ENCODE results near the gene SCAANT1. TPM values are rescaled to one million over a fixed set of nuclear protein-coding genes. Genes with fewer than 3 reads are reported as not detected.

SCAANT1 gene
- total and polyA plus RNA-seq, 9 donors: 0.53 to 1.4 TPM; not detected in 7

DNA sequence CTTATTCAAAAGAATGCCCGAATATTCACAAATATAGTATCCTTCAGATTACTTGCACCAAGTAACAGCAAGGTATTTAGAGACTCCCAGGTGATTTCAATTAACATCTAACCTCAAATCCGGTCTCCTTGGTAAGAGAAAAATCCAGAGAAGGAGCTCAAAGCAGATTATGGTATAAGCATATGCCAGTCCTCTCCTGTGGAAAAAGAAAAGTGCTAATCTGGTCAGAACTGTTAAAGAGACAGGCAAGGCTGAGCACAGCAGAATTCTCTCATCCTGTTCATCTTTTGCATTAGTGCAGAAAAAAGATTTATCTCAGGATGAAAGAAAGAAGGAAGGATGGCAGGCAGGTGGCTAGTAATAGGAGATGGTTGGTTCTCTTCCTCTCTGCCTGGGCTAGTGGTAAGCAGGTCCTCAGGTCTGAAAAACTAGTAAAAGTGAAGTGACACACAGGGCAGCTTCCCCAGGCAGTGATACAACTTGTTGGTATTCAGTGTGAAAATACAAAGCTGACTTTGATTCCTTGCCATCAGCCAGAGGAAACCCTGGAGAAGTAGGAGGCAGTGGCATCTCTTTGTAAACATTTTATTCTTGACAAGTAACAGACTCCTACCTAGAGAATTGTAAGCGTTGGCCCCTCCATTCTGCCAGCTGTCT, 34.3 kb downstream of the SCAANT1 start:
- no peaks in the 10 kb centered on the region for H3K9me3 ChIP-seq (replicated peaks; ENCODE audit: control insufficient read depth, low read depth, low read length)
- WGBS (ENCODE audit: insufficient coverage): no CpG with 5 or more reads among the region's 3 CpGs
- no peak overlapping the region for H3K27ac ChIP-seq (ENCODE audit: low read length)
- no peak for DNase-seq
- no peaks in the 10 kb centered on the region for H3K27me3 ChIP-seq (ENCODE audit: control insufficient read depth, insufficient read depth, low read length)
- no peak overlapping the region for H3K4me3 ChIP-seq (ENCODE audit: low read length)
- H3K36me3 ChIP-seq (ENCODE audit: control insufficient read depth, insufficient read depth, low read length): peaks cover 2% of the 10 kb centered on the region
- no peaks in the 10 kb centered on the region for H3K4me1 ChIP-seq (ENCODE audit: control insufficient read depth, insufficient read depth, low read length)

DNA sequence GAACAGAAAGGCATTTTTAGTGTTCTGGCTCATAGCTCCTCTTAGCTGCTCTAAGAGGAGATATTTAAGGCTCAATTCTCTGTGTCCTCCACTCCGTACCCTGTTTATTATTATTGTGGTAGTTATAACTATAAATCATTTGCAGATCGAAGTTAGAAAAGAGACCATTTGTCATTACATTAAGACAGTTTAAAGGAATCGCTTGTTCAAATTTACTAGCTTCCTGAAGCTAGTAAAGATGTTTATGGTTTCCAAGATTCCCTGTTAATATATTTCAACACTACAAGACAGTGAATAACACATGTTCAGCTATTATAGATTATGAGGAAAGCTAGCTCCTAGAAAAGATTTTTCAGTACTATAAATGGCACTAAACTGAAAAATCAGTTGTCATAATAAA, 35.9 kb downstream of the SCAANT1 start:
- Histone ChIP-seq H3K4me3 (ENCODE audit: low read length) (no peak overlapping the region), H3K36me3 (ENCODE audit: control insufficient read depth, insufficient read depth, low read length) (peaks cover 2% of the 10 kb centered on the region), H3K9me3 (replicated peaks; ENCODE audit: control insufficient read depth, low read depth, low read length) (no peaks in the 10 kb centered on the region), H3K27me3 (ENCODE audit: control insufficient read depth, insufficient read depth, low read length) (no peaks in the 10 kb centered on the region), H3K4me1 (ENCODE audit: control insufficient read depth, insufficient read depth, low read length) (no peaks in the 10 kb centered on the region), H3K27ac (ENCODE audit: low read length) (no peak overlapping the region)
- no peak for DNase-seq
- whole genome bisulfite sequencing (ENCODE audit: insufficient coverage): no CpG with 5 or more reads among the region's 3 CpGs

DNA sequence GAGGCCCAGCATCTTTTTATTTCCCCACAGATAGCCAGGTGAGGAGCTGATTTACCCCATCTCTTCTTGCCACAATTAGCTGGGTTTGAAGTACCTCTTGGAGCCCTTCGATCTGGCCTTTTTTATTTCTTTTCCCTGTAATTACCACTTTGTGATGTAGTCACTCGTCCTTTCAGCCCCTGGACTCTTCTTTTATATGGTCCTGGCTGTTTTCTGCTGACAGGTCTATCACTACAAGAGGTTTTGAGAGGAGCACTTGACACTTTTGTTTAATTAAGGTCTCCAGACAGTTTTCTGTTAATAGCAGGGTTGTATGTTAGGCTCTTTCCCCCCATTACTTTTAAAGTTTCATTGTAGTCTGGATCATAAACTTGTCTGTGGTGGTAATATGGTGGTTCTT, 36.7 kb downstream of the SCAANT1 start:
- Histone ChIP-seq H3K9me3 (replicated peaks; ENCODE audit: control insufficient read depth, low read depth, low read length) (no peaks in the 10 kb centered on the region), H3K4me3 (ENCODE audit: low read length) (no peak overlapping the region), H3K36me3 (ENCODE audit: control insufficient read depth, insufficient read depth, low read length) (peaks cover 2% of the 10 kb centered on the region), H3K27me3 (ENCODE audit: control insufficient read depth, insufficient read depth, low read length) (no peaks in the 10 kb centered on the region), H3K27ac (ENCODE audit: low read length) (no peak overlapping the region), H3K4me1 (ENCODE audit: control insufficient read depth, insufficient read depth, low read length) (no peaks in the 10 kb centered on the region)
- no CpG with 5 or more reads among the region's 2 CpGs for WGBS (ENCODE audit: insufficient coverage)
- DNase-seq: no peak

DNA sequence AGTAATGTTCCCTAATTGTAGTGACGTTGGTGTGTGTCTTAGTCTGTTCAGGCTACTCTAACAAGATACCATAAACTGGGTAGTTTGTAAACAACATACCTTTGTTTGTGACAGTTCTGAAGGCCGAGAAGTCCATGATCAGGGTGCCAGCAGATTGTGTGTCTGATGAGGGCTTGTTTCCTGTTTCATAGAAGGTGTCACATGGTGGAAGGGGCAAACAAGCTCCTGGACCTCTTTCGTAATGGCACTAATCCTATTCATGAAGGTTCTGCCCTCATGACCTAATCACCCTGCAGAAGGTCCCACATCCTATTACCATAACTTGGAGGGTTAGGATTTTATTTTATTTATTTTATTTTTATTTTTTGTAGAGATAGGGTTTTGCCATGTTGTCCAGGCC, 37.4 kb downstream of the SCAANT1 start:
- Histone ChIP-seq H3K4me3 (ENCODE audit: low read length) (no peak overlapping the region), H3K27ac (ENCODE audit: low read length) (no peak overlapping the region), H3K27me3 (ENCODE audit: control insufficient read depth, insufficient read depth, low read length) (no peaks in the 10 kb centered on the region), H3K9me3 (replicated peaks; ENCODE audit: control insufficient read depth, low read depth, low read length) (no peaks in the 10 kb centered on the region), H3K4me1 (ENCODE audit: control insufficient read depth, insufficient read depth, low read length) (no peaks in the 10 kb centered on the region), H3K36me3 (ENCODE audit: control insufficient read depth, insufficient read depth, low read length) (peaks cover 2% of the 10 kb centered on the region)
- 60% methylated on average over 1 of the region's 3 CpGs for WGBS (ENCODE audit: insufficient coverage)
- no peak for DNase-seq

DNA sequence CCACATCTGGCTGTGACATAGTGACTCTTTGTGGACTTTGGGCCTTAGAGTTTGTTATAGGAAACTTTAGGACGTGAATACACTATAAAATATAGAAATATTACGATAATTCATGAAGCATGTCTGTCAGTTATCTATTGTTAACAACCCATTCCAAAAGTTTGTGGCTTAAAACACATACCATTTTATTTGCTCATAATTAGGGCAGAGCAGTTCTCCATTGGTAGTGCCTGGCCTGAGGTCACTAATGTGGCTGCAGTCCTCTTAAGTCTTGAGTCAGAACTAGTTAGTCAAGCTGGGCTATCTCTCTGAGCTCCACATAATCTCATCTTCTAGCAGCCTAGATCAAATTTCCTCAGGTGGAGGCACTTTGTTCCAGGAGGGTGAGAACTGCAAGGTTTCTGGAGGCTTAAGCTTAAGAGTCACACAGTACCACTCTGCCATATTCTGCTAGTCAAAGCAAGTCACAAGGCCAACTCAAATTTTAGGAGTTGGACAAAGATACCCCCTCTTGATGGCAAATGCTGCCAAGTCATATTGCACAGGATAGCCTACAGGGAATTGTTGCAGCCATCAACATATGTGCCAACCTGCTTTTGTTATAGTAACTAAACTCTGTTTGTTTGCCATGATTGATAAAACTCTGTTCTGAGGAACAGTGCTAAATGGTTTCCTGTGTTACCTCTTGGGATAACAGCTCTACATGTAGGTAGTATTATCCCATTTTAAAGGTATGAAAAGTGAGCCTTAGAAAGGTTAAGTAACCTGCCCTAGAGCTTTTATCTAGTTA, 39.9 kb downstream of the SCAANT1 start:
- Histone ChIP-seq H3K27ac (ENCODE audit: low read length) (no peak overlapping the region), H3K4me3 (ENCODE audit: low read length) (no peak overlapping the region), H3K4me1 (ENCODE audit: control insufficient read depth, insufficient read depth, low read length) (no peaks in the 10 kb centered on the region), H3K9me3 (replicated peaks; ENCODE audit: control insufficient read depth, low read depth, low read length) (no peaks in the 10 kb centered on the region), H3K27me3 (ENCODE audit: control insufficient read depth, insufficient read depth, low read length) (no peaks in the 10 kb centered on the region), H3K36me3 (ENCODE audit: control insufficient read depth, insufficient read depth, low read length) (peaks cover 2% of the 10 kb centered on the region)
- DNase-seq: no peak
- no CpG with 5 or more reads among the region's 2 CpGs for WGBS (ENCODE audit: insufficient coverage)

DNA sequence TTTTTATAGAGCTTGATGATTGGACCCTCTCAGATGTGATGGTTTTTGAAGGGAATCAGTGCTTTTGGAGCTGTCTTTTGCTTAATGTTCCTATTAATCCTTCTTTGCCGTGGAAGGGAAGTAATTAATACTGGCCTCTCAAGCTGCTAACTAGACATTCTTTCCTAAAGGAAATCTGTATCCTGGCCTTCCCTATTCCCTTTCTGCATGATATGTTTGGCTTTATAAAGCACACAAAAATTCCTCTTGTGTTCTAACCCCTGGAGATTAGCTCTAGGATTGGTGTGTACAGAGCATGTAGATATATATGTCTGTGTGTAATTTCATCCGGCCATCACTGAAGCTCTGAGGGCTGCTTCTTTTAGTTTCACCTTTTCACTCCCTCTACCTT, 41.6 kb downstream of the SCAANT1 start:
- DNase-seq: no peak
- no peaks in the 10 kb centered on the region for H3K27me3 ChIP-seq (ENCODE audit: control insufficient read depth, insufficient read depth, low read length)

DNA sequence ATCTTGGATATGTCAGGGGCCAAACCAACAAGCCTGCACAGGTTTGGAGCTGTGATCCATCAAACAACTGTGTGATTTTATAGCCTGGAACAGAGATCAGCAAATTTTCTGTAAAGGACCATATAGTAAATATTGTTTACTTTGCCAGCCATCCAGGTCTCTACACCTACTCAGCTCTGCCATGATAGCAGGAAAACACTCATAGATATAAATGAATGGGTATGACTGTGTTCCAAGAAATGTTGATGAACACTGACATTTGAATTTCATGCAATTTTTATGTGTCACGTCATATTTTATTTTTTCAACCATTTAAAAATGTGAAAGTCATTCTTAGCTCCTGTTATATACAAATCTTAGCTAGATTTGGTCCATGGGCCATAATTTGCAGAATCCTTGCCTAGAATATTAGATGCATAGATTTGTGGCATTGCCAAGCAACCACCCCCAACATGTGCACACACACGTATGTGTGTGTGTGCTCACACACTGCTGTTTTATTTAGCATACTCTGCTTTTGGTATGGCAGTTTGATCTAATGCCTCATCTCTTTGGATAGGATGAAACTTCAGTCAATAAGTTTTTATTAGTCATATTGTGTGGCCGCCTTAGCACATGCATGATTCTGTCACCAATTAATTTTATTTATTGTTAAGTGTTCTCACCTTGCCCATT, 42.1 kb downstream of the SCAANT1 start:
- no peak for DNase-seq
- no peaks in the 10 kb centered on the region for H3K9me3 ChIP-seq (replicated peaks; ENCODE audit: control insufficient read depth, low read depth, low read length)
- no peak overlapping the region for H3K27ac ChIP-seq (ENCODE audit: low read length)
- H3K4me1 ChIP-seq (ENCODE audit: control insufficient read depth, insufficient read depth, low read length): no peaks in the 10 kb centered on the region
- WGBS (ENCODE audit: insufficient coverage): no CpG with 5 or more reads among the region's 3 CpGs
- no peak overlapping the region for H3K4me3 ChIP-seq (ENCODE audit: low read length)
- H3K27me3 ChIP-seq (ENCODE audit: control insufficient read depth, insufficient read depth, low read length): no peaks in the 10 kb centered on the region
- peaks cover 5% of the 10 kb centered on the region for H3K36me3 ChIP-seq (ENCODE audit: control insufficient read depth, insufficient read depth, low read length)

More for the DNA sequence above, 41.6 kb downstream of the SCAANT1 start:
- Histone ChIP-seq H3K4me3 (ENCODE audit: low read length) (no peak overlapping the region), H3K9me3 (replicated peaks; ENCODE audit: control insufficient read depth, low read depth, low read length) (no peaks in the 10 kb centered on the region), H3K4me1 (ENCODE audit: control insufficient read depth, insufficient read depth, low read length) (no peaks in the 10 kb centered on the region), H3K36me3 (ENCODE audit: control insufficient read depth, insufficient read depth, low read length) (peaks cover 5% of the 10 kb centered on the region), H3K27ac (ENCODE audit: low read length) (no peak overlapping the region)
- no CpG with 5 or more reads among the region's 2 CpGs for WGBS (ENCODE audit: insufficient coverage)

DNA sequence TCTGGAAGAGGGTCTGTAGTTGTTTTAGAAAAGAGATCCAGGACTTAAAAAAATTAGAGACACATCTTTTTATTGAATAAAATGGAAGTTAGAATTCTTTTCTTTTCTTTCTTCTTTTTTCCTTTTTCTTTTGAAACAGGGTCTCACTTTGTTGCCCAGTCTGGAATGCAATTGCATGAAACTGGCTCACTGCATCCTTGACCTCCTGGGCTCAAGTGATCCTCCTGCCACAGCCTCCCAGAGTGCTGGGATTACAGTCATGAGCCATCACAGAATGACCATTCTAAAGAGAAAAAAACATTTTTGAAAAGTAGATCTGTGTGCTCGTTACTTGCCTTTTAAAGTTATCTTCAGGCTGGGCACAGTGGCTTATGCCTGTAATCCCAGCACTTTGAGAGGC, 45.0 kb downstream of the SCAANT1 start:
- H3K27ac ChIP-seq (ENCODE audit: low read length): no peak overlapping the region
- H3K9me3 ChIP-seq (replicated peaks; ENCODE audit: control insufficient read depth, low read depth, low read length): no peaks in the 10 kb centered on the region
- no peaks in the 10 kb centered on the region for H3K27me3 ChIP-seq (ENCODE audit: control insufficient read depth, insufficient read depth, low read length)
- no peak for DNase-seq
- no peak overlapping the region for H3K4me3 ChIP-seq (ENCODE audit: low read length)
- peaks cover 3% of the 10 kb centered on the region for H3K36me3 ChIP-seq (ENCODE audit: control insufficient read depth, insufficient read depth, low read length)
- WGBS (ENCODE audit: insufficient coverage): 100% methylated on average over 1 of the region's 1 CpG
- H3K4me1 ChIP-seq (ENCODE audit: control insufficient read depth, insufficient read depth, low read length): peaks cover 8% of the 10 kb centered on the region

DNA sequence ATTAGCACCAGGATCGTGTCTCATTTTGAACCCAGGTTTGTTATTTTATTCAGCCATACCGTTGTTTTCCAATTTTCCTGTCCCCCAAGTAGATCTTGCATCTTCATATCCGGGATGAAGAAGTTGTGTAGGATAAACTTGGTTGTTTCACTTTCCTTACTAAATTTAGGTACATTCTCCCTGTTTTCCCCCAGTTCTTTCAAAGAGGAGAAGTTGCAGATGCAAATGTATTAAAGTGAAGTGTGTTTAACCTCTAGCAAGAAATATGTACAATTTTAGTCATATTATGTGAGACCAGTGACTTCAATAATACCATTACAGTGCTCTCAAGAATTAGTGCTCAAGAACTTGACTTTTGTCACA, 47.2 kb downstream of the SCAANT1 start:
- DNase-seq: no peak
- no peaks in the 10 kb centered on the region for H3K9me3 ChIP-seq (replicated peaks; ENCODE audit: control insufficient read depth, low read depth, low read length)
- peak overlapping the region; percentile 71 for H3K27ac ChIP-seq (ENCODE audit: low read length)
- peaks cover 3% of the 10 kb centered on the region for H3K36me3 ChIP-seq (ENCODE audit: control insufficient read depth, insufficient read depth, low read length)
- no peaks in the 10 kb centered on the region for H3K27me3 ChIP-seq (ENCODE audit: control insufficient read depth, insufficient read depth, low read length)
- H3K4me1 ChIP-seq (ENCODE audit: control insufficient read depth, insufficient read depth, low read length): peaks cover 10% of the 10 kb centered on the region
- WGBS (ENCODE audit: insufficient coverage): no CpG with 5 or more reads among the region's 3 CpGs
- H3K4me3 ChIP-seq (ENCODE audit: low read length): peak overlapping the region; percentile 67

Data from muscle of leg (tissue), 11 donors.